ENCODE results near the gene REXO1.
A peak's percentile ranks its signal among the peaks of the same experiment; 100 is the strongest.
"Not testable (repeated sequence)": the region's sequence is repeated elsewhere in the genome, so short reads cannot be mapped to it uniquely, and the experiment has no call there.

Gene REXO1

GRCh38 chr19:1880611-1881392 lies 32.5 kb upstream of the REXO1 start:
- no peak for DNase-seq (ENCODE audit: low read depth)
- no peak overlapping the region for H3K4me3 ChIP-seq (ENCODE audit: low read length)
- TF ChIP-seq, protein P1, sequence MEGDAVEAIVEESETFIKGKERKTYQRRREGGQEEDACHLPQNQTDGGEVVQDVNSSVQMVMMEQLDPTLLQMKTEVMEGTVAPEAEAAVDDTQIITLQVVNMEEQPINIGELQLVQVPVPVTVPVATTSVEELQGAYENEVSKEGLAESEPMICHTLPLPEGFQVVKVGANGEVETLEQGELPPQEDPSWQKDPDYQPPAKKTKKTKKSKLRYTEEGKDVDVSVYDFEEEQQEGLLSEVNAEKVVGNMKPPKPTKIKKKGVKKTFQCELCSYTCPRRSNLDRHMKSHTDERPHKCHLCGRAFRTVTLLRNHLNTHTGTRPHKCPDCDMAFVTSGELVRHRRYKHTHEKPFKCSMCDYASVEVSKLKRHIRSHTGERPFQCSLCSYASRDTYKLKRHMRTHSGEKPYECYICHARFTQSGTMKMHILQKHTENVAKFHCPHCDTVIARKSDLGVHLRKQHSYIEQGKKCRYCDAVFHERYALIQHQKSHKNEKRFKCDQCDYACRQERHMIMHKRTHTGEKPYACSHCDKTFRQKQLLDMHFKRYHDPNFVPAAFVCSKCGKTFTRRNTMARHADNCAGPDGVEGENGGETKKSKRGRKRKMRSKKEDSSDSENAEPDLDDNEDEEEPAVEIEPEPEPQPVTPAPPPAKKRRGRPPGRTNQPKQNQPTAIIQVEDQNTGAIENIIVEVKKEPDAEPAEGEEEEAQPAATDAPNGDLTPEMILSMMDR (conservative IDR thresholded peaks at IDR 0.05; ENCODE audit: low read depth, low read length): no peak

GRCh38 chr19:1879982-1880381 lies 31.7 kb upstream of the REXO1 start:
- DNase-seq (ENCODE audit: low read depth); H3K4me3 ChIP-seq (ENCODE audit: low read length): not testable (repeated sequence)

- not testable (repeated sequence) for DNase-seq (ENCODE audit: low read depth)
Measured at GRCh38 chr19:1878583-1878982, 30.3 kb upstream of the REXO1 start.

DNA sequence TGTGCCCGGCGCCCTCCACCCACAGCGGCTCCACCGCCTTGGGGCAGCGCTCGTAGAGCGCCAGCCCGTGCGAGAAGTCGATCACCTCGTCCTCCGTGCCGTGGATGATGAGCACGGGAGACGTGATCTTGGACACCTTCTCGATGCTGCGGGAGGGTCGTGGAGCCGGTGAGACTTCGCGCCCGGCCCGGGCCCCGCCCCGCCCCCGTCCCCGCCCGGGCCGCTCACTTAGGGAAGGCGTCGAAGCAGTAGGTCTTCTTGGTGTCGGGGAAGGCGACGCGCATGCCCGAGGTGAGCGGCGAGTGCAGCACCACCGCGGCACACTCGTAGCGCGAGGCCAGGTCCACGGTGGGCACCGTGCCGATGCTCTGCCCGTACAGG lies 29.0 kb upstream of the REXO1 start:
- not testable (repeated sequence) for DNase-seq (ENCODE audit: low read depth); H3K4me3 ChIP-seq (ENCODE audit: low read length)

More at GRCh38 chr19:1878583-1878982, 30.3 kb upstream of the REXO1 start:
- not testable (repeated sequence) for H3K4me3 ChIP-seq (ENCODE audit: low read length)

- peak overlapping the region; percentile 89 for H3K4me3 ChIP-seq (ENCODE audit: low read length)
- not testable (repeated sequence) for DNase-seq (ENCODE audit: low read depth)
- TF ChIP-seq, protein P1 (conservative IDR thresholded peaks at IDR 0.05; ENCODE audit: low read depth, low read length): peak; percentile 28
Measured at GRCh38 chr19:1876496-1877279, 28.4 kb upstream of the REXO1 start.

GRCh38 chr19:1875646-1876495 lies 27.6 kb upstream of the REXO1 start:
- peak overlapping the region; percentile 89 for H3K4me3 ChIP-seq (ENCODE audit: low read length)
- peak; percentile 45 for DNase-seq (ENCODE audit: low read depth)
- TF ChIP-seq, protein P1 (conservative IDR thresholded peaks at IDR 0.05; ENCODE audit: low read depth, low read length): no peak

DNA sequence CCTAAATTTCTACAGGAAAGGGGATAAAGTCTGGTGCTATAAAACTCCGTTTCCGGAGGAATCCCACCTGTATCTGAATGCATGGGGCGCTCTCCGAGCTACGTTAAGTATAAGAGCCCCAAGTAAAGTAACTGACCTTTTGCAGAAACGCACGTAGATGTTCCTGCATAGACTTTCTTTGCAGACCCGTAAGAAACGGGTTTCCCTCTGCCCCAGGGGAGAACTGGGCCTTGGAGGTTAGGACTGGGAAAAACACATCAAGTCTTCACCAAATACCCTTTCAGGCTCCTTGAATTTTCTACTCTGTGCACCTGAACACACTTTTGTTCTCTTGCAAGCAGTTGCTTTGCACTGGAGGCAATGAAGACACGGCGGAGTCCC lies 27.0 kb upstream of the REXO1 start:
- DNase-seq (ENCODE audit: low read depth): not testable (repeated sequence)
- peak overlapping the region; percentile 89 for H3K4me3 ChIP-seq (ENCODE audit: low read length)

DNA sequence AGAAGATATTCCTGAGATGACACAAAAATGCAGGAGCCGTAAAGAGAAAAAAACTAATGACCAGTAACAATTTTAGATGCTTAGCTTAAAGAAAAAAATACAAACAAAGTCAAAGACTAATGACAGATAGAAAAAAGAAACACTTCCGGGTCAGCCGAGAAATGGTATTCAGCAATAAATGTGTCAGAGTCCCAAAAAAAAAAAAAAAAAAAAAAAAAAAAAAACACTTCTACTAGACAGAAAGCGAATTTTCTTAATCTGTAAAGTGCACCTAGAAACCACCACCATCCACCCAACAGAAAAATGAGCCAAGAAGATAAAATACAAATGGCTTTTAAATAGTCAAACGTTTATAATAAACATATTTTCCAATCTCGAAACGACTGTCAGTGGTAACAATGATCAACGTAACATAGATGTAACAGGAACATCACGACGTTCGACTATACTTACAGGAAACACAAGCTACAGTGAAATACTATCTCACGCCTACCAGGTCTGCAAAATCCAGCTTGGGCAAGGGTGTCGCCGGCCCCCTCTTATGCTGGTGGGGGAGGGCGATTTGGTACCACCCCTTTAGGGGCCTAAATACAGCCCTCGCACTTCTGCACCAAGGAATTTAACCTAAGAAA lies 26.4 kb upstream of the REXO1 start:
- TF ChIP-seq, protein P1 (conservative IDR thresholded peaks at IDR 0.05; ENCODE audit: low read depth, low read length): no peak
- DNase-seq (ENCODE audit: low read depth): no peak
- peak overlapping the region; percentile 89 for H3K4me3 ChIP-seq (ENCODE audit: low read length)

Data from retinal pigment epithelial cell (primary cell).